ENCODE results near the gene QKI. TPM values are rescaled to one million over a fixed set of nuclear protein-coding genes. Genes with fewer than 3 reads are reported as not detected.
"Not testable (repeated sequence)": the region's sequence is repeated elsewhere in the genome, so short reads cannot be mapped to it uniquely, and the experiment has no call there.

The QKI gene
- total RNA-seq, 1 donor from 2014 or later: 79.7 TPM

- H3K4me3 Mint-ChIP-seq; H3K27me3 Mint-ChIP-seq; H3K9me3 Mint-ChIP-seq; intact Hi-C loops (cut with micrococcal nuclease); H3K27ac Mint-ChIP-seq; DNase-seq: not testable (repeated sequence)
- H3K4me1 Mint-ChIP-seq: peaks cover 11% of the 10 kb centered on the region
- peaks cover 30% of the 10 kb centered on the region for H3K36me3 Mint-ChIP-seq (ENCODE audit: low read depth)
Observed at GRCh38 chr6:163476946-163477345, 62.4 kb downstream of the QKI start.

DNA sequence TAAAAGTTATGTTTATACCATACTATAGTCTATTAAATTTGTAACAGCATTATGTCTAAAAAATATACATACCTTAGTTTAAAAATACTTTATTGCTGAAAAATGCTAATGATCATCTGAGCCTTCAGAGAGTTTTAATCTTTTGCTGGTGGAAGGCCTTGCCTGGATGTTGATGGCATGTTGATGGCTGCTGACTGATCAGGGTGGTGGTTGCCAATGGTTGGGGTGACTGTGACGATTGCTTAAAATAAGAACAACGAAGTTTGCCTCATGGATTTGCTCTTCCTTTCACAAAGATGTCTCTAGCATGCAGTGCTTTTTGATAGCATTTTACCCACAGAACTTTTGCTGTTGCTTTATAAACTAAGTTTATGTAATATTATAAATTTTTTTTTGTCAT lies 68.6 kb downstream of the QKI start:
- Mint-ChIP-seq H3K27me3 (no peaks in the 10 kb centered on the region), H3K36me3 (ENCODE audit: low read depth) (peaks cover 24% of the 10 kb centered on the region), H3K9me3 (no peaks in the 10 kb centered on the region), H3K4me3 (no peak overlapping the region), H3K4me1 (peaks cover 8% of the 10 kb centered on the region), H3K27ac (no peak overlapping the region)
- intact Hi-C loops (cut with micrococcal nuclease): no loop called here
- DNase-seq: no peak

GRCh38 chr6:163485388-163485851 lies 70.9 kb downstream of the QKI start:
- H3K27ac Mint-ChIP-seq: no peak overlapping the region
- H3K27me3 Mint-ChIP-seq: no peaks in the 10 kb centered on the region
- H3K36me3 Mint-ChIP-seq (ENCODE audit: low read depth): peaks cover 16% of the 10 kb centered on the region
- intact Hi-C loops (cut with micrococcal nuclease): no loop called here
- no peak for DNase-seq
- no peak overlapping the region for H3K4me3 Mint-ChIP-seq
- no peaks in the 10 kb centered on the region for H3K9me3 Mint-ChIP-seq
- peaks cover 15% of the 10 kb centered on the region for H3K4me1 Mint-ChIP-seq

GRCh38 chr6:163486821-163487220 lies 72.3 kb downstream of the QKI start:
- H3K9me3 Mint-ChIP-seq: no peaks in the 10 kb centered on the region
- intact Hi-C loops (cut with micrococcal nuclease): no loop called here
- DNase-seq: no peak
- H3K4me1 Mint-ChIP-seq: peaks cover 16% of the 10 kb centered on the region
- no peaks in the 10 kb centered on the region for H3K27me3 Mint-ChIP-seq
- no peak overlapping the region for H3K4me3 Mint-ChIP-seq
- H3K27ac Mint-ChIP-seq: no peak overlapping the region
- peaks cover 6% of the 10 kb centered on the region for H3K36me3 Mint-ChIP-seq (ENCODE audit: low read depth)

DNA sequence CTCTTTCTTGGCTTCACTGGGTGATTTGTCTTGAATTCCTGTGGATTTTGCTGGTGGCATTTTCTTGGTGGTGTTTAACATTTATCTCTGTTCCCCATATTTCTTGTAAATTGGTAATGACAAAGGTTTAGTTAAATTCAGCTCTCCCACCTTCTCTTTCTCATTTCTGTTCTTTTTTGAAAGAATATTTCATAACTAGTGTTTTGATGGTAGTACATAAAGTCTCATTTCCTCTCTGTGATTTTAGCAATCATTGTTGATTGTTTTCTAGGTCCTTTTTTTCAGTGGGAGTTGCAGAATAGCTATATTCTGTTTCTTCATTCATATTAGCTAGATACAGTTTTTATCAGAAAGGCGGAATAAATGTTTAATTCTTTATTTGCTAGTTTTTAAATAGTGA lies 73.1 kb downstream of the QKI start:
- DNase-seq: no peak
- Mint-ChIP-seq H3K9me3 (no peaks in the 10 kb centered on the region), H3K4me1 (peaks cover 16% of the 10 kb centered on the region), H3K27me3 (no peaks in the 10 kb centered on the region), H3K36me3 (ENCODE audit: low read depth) (peaks cover 4% of the 10 kb centered on the region), H3K27ac (no peak overlapping the region), H3K4me3 (no peak overlapping the region)
- intact Hi-C loops (cut with micrococcal nuclease): no loop called here

- intact Hi-C loops (cut with micrococcal nuclease): no loop called here
- Mint-ChIP-seq H3K9me3 (no peaks in the 10 kb centered on the region), H3K4me1 (peaks cover 18% of the 10 kb centered on the region), H3K27me3 (no peaks in the 10 kb centered on the region), H3K36me3 (ENCODE audit: low read depth) (peaks cover 4% of the 10 kb centered on the region), H3K27ac (no peak overlapping the region), H3K4me3 (no peak overlapping the region)
- DNase-seq: no peak
Observed at GRCh38 chr6:163489584-163489983, 75.1 kb downstream of the QKI start.

DNA sequence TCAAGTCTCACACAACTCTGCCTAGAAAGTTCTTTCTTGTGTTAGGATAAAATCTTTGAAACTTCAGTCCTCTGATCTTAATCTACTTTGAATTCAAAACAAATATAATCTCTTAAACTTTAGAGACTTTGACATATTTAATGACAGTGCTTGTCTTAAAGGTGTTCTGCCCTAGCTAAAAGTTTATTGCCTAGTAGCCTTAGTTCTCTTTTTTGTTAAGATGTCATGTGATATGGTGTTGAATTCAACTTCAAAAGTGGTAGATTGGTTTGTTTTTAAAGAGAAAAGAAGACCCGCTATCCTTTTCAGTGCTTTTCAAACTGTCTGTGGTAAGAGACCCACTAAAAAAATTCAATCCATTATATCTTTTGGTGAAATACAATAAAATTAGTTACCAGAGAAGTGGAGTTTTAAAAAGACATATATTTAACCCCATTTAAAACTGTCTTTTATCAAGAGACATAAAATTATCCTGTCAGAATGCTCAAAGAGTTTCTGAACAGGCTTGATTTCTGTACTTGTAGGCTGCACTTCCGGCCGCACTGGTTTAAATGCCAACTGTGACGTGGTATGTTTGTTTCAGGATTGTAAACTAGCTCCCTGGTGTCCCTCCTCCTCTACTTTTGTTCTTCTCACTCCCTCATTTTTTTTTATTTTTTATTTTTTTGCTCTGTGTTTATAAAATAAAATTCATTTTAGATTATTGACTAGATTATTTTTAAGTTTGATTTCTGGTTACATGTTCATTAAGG lies 76.5 kb downstream of the QKI start:
- H3K27me3 Mint-ChIP-seq: no peaks in the 10 kb centered on the region
- peak overlapping the region; percentile 38 for H3K27ac Mint-ChIP-seq
- H3K4me3 Mint-ChIP-seq: no peak overlapping the region
- H3K4me1 Mint-ChIP-seq: peaks cover 16% of the 10 kb centered on the region
- DNase-seq: no peak
- no peaks in the 10 kb centered on the region for H3K9me3 Mint-ChIP-seq
- peaks cover 4% of the 10 kb centered on the region for H3K36me3 Mint-ChIP-seq (ENCODE audit: low read depth)
- intact Hi-C loops (cut with micrococcal nuclease): no loop called here

DNA sequence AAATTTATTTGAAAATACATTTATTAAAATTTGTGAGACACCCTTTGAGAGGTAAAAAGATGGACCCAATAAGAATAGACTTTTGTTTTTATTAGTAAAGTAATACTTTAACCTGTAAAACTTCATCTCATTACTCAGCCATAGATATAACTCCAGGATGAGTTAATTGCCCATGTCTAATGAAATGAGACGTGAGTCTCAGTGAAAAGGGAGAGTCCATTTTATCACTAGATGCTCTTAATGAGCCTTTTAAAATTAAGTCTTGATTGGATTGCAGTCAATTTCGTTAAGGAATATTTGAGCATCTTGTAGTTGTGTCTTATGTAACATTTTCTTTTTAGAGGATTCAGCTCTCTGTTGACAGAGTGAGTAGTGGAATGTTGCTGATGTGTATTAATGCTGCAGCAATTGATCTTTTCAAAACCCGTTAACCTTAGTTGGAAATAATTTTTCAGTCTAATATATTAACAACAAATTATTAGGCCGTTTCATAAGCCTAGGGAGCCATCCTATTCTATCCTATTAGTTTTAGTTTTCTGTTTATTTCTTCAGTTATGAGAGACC lies 77.3 kb downstream of the QKI start:
- Mint-ChIP-seq H3K9me3 (no peaks in the 10 kb centered on the region), H3K4me3 (no peak overlapping the region), H3K4me1 (peaks cover 16% of the 10 kb centered on the region), H3K27ac (no peak overlapping the region), H3K36me3 (ENCODE audit: low read depth) (peaks cover 4% of the 10 kb centered on the region), H3K27me3 (no peaks in the 10 kb centered on the region)
- no peak for DNase-seq
- intact Hi-C loops (cut with micrococcal nuclease): no loop called here

GRCh38 chr6:163494279-163494727 lies 79.8 kb downstream of the QKI start:
- Mint-ChIP-seq H3K4me3 (no peak overlapping the region), H3K36me3 (ENCODE audit: low read depth) (peaks cover 8% of the 10 kb centered on the region), H3K9me3 (peaks cover 8% of the 10 kb centered on the region), H3K4me1 (peaks cover 11% of the 10 kb centered on the region), H3K27me3 (no peaks in the 10 kb centered on the region), H3K27ac (peak overlapping the region; percentile 15)
- intact Hi-C loops (cut with micrococcal nuclease): no loop called here
- DNase-seq: no peak

- no peak overlapping the region for H3K27ac Mint-ChIP-seq
- H3K27me3 Mint-ChIP-seq: no peaks in the 10 kb centered on the region
- intact Hi-C loops (cut with micrococcal nuclease): no loop called here
- no peak for DNase-seq
- H3K36me3 Mint-ChIP-seq (ENCODE audit: low read depth): peaks cover 8% of the 10 kb centered on the region
- no peak overlapping the region for H3K4me3 Mint-ChIP-seq
- H3K4me1 Mint-ChIP-seq: peaks cover 6% of the 10 kb centered on the region
- H3K9me3 Mint-ChIP-seq: peaks cover 12% of the 10 kb centered on the region
Observed at GRCh38 chr6:163496205-163496604, 81.7 kb downstream of the QKI start.

GRCh38 chr6:163500105-163500504 lies 85.6 kb downstream of the QKI start:
- H3K27ac Mint-ChIP-seq: no peak overlapping the region
- peaks cover 24% of the 10 kb centered on the region for H3K36me3 Mint-ChIP-seq (ENCODE audit: low read depth)
- peaks cover 10% of the 10 kb centered on the region for H3K4me1 Mint-ChIP-seq
- H3K4me3 Mint-ChIP-seq: no peak overlapping the region
- intact Hi-C loops (cut with micrococcal nuclease): no loop called here
- H3K27me3 Mint-ChIP-seq: no peaks in the 10 kb centered on the region
- H3K9me3 Mint-ChIP-seq: peaks cover 22% of the 10 kb centered on the region
- no peak for DNase-seq

- Mint-ChIP-seq H3K36me3 (ENCODE audit: low read depth) (peaks cover 32% of the 10 kb centered on the region), H3K27me3 (no peaks in the 10 kb centered on the region), H3K9me3 (peaks cover 30% of the 10 kb centered on the region), H3K4me1 (peaks cover 10% of the 10 kb centered on the region), H3K27ac (no peak overlapping the region), H3K4me3 (no peak overlapping the region)
- intact Hi-C loops (cut with micrococcal nuclease): no loop called here
- no peak for DNase-seq
Observed at GRCh38 chr6:163501026-163501425, 86.5 kb downstream of the QKI start.

DNA sequence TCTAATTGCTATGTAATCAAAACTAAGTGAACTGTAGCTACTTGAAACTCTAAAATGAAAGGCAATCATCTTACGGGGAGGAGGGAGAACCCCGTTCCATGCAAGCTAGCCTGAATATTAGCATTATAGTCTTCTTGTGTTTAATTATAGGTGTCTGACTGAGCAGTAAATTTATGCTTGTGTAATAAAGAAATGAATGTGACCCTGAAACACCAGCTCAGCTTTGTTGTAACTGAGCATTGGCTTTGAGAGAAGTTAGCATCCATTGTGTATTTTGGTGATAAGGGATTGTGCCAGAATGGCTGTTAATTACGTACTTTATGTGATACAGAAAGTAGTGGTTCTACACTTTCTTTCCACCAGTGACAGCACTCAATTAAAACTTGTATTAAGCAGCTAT lies 86.9 kb downstream of the QKI start:
- H3K27me3 Mint-ChIP-seq: no peaks in the 10 kb centered on the region
- no peak overlapping the region for H3K4me3 Mint-ChIP-seq
- DNase-seq: no peak
- intact Hi-C loops (cut with micrococcal nuclease): no loop called here
- H3K9me3 Mint-ChIP-seq: peaks cover 31% of the 10 kb centered on the region
- peaks cover 34% of the 10 kb centered on the region for H3K36me3 Mint-ChIP-seq (ENCODE audit: low read depth)
- H3K4me1 Mint-ChIP-seq: peaks cover 8% of the 10 kb centered on the region
- no peak overlapping the region for H3K27ac Mint-ChIP-seq

GRCh38 chr6:163504984-163505640 lies 90.6 kb downstream of the QKI start:
- intact Hi-C loops (cut with micrococcal nuclease): no loop called here
- Mint-ChIP-seq H3K27ac (no peak overlapping the region), H3K36me3 (ENCODE audit: low read depth) (peaks cover 45% of the 10 kb centered on the region), H3K27me3 (no peaks in the 10 kb centered on the region), H3K4me1 (peaks cover 6% of the 10 kb centered on the region), H3K4me3 (no peak overlapping the region), H3K9me3 (peaks cover 24% of the 10 kb centered on the region)
- no peak for DNase-seq
